Measurements from ENCODE around the gene CNNM2.

The CNNM2 gene

DNA sequence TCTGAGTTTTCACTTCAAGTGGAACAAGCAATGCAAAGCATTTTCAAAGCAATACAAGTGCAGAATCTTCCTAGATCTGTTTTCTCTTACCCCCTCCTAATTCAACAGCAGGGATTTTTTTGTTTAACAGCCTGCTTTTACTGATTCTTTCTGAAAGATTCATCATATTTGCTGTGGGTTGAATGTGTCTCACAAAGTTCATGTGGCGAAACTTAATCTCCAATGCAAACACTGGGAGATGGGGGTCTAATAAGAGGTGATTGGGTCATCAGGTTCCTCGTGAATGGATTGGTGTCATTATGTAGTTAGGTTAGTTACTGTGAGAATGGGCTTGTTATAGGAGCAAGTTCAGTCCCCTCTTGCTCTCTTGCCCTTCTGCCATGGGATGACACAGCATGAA lies 107.6 kb downstream of the CNNM2 start:
- H3K4me1 Mint-ChIP-seq = no peaks in the 10 kb centered on the region
- H3K27ac Mint-ChIP-seq = no peak overlapping the region
- peaks cover 7% of the 10 kb centered on the region for H3K36me3 Mint-ChIP-seq
- H3K27me3 Mint-ChIP-seq = no peaks in the 10 kb centered on the region
- H3K9me3 Mint-ChIP-seq = no peaks in the 10 kb centered on the region
- no peak overlapping the region for H3K4me3 Mint-ChIP-seq

DNA sequence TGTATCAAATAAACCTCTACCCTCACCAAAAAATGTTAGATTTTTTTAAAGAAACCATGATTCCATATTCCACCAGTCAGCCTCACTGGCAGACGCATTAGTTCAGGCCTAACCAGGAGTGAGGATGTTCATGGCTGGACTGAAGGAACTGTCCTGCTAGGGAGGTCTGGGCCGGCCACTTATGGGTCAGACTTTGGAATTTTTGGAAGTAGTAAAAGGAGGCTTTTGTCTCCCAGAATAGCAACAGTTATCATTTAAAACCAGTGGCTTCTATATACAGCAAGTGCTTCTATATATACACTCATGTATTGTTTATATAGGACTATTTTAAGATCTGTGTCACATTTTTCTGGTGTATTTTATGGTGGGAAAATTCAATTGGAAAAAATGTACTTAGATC lies 120.5 kb downstream of the CNNM2 start:
- no peaks in the 10 kb centered on the region for H3K36me3 Mint-ChIP-seq
- H3K4me3 Mint-ChIP-seq = no peak overlapping the region
- H3K27ac Mint-ChIP-seq = no peak overlapping the region
- H3K27me3 Mint-ChIP-seq = no peaks in the 10 kb centered on the region
- no peaks in the 10 kb centered on the region for H3K9me3 Mint-ChIP-seq
- H3K4me1 Mint-ChIP-seq = no peaks in the 10 kb centered on the region

- Mint-ChIP-seq H3K27ac (no peak overlapping the region), H3K4me1 (no peaks in the 10 kb centered on the region), H3K27me3 (no peaks in the 10 kb centered on the region), H3K4me3 (no peak overlapping the region), H3K9me3 (no peaks in the 10 kb centered on the region), H3K36me3 (no peaks in the 10 kb centered on the region)
Measured at GRCh38 chr10:103040418-103040817, 122.3 kb downstream of the CNNM2 start.

GRCh38 chr10:103041391-103041790 lies 123.3 kb downstream of the CNNM2 start:
- Mint-ChIP-seq H3K4me1 (no peaks in the 10 kb centered on the region), H3K36me3 (no peaks in the 10 kb centered on the region), H3K27ac (no peak overlapping the region), H3K4me3 (no peak overlapping the region), H3K9me3 (no peaks in the 10 kb centered on the region), H3K27me3 (no peaks in the 10 kb centered on the region)

GRCh38 chr10:103042129-103042528 lies 124.0 kb downstream of the CNNM2 start:
- Mint-ChIP-seq H3K36me3 (no peaks in the 10 kb centered on the region), H3K27ac (no peak overlapping the region), H3K9me3 (no peaks in the 10 kb centered on the region), H3K4me1 (no peaks in the 10 kb centered on the region), H3K4me3 (no peak overlapping the region), H3K27me3 (no peaks in the 10 kb centered on the region)

DNA sequence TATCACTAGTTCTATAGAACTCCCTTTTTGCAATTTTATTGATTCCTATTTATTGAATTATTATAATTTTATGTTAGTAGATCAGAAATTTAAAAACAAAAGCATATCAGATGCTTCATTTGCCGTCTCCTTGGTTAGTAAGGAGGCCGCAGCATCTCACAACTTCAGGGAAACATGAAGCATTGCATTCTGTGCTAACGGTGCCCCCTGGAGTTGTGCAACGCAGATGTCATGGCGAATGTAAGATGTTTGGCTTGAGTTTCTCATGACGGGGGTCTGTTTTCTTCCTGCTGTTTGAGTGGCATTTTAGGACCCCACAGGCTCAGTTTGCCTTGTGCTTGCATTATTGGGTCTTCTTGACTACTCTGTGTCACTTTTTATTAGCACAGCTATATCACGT lies 124.8 kb downstream of the CNNM2 start:
- no peak overlapping the region for H3K4me3 Mint-ChIP-seq
- H3K4me1 Mint-ChIP-seq = no peaks in the 10 kb centered on the region
- no peaks in the 10 kb centered on the region for H3K9me3 Mint-ChIP-seq
- no peak overlapping the region for H3K27ac Mint-ChIP-seq
- no peaks in the 10 kb centered on the region for H3K27me3 Mint-ChIP-seq
- H3K36me3 Mint-ChIP-seq = no peaks in the 10 kb centered on the region

DNA sequence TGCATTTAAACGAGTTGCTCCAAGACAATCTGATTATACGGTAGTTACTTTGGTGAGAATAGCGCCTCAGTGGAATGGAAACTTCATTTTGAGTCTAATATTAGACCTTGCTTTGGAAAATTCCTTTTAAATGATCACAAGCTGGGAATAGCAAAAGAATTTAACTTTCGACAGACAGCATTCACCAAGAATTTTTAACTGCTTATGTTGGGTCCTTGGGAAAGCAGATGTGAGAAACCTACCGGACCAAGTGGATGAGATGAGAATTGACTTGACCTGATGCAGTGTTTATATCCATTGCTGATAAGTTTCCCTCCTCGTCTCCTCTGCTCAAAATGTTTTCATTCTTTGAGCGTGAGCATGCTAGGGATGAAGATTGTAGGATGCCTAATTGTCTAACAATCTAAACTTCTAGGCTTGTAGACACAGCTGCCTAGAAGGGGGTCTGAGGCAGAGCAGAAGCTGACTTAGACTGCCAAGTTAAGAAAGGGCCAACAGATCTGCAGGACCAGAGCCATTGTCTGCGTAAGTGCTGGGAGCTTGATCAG lies 126.9 kb downstream of the CNNM2 start:
- Mint-ChIP-seq H3K9me3 (no peaks in the 10 kb centered on the region), H3K4me1 (no peaks in the 10 kb centered on the region), H3K4me3 (no peak overlapping the region), H3K36me3 (no peaks in the 10 kb centered on the region), H3K27me3 (no peaks in the 10 kb centered on the region), H3K27ac (no peak overlapping the region)

- Mint-ChIP-seq H3K4me3 (no peak overlapping the region), H3K36me3 (peaks cover 3% of the 10 kb centered on the region), H3K9me3 (no peaks in the 10 kb centered on the region), H3K27ac (no peak overlapping the region), H3K27me3 (no peaks in the 10 kb centered on the region), H3K4me1 (no peaks in the 10 kb centered on the region)
Measured at GRCh38 chr10:103045961-103046360, 127.9 kb downstream of the CNNM2 start.

DNA sequence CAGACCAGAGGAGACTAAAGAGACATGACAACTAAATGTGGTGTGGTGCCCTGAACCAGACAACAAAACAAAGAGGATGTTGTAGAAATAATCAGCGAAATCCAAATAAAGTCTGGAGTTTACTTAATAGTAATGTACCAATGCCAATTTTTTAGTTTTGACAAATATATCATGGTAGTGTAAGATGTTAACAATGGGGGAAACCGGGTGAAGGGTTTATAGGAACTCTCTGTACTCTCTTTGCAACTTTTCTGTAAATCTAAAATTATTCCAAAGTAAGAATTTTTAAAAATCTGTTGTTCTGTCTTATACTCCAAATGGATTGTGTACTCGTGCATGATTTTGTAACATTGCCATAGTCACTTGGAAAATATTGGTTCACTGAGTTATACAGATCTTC lies 129.3 kb downstream of the CNNM2 start:
- H3K27me3 Mint-ChIP-seq = no peaks in the 10 kb centered on the region

DNA sequence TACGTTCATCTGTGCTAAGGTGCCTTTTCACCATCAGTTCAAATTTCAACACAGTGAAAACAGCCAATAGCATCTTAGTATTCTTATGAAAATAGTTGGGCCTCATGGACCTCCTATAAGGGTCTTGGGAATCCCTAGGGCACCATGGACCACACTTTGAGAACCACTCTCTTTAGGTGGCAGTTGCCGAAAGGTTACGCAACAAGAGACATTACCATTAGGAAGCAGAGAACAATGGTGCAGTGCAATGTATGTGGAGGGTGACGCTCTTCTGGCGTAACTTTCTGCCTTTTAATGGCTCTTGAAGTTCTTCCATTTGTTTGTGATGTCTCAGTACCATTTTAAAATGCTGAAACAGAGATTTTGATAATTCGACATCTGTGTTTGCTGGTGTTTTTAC lies 131.1 kb downstream of the CNNM2 start:
- Mint-ChIP-seq H3K27ac (no peak overlapping the region), H3K4me3 (no peak overlapping the region), H3K4me1 (peaks cover 10% of the 10 kb centered on the region), H3K36me3 (peaks cover 3% of the 10 kb centered on the region), H3K9me3 (no peaks in the 10 kb centered on the region), H3K27me3 (no peaks in the 10 kb centered on the region)

More for the DNA sequence above, 129.3 kb downstream of the CNNM2 start:
- Mint-ChIP-seq H3K4me3 (no peak overlapping the region), H3K4me1 (no peaks in the 10 kb centered on the region), H3K36me3 (peaks cover 3% of the 10 kb centered on the region), H3K27ac (no peak overlapping the region), H3K9me3 (no peaks in the 10 kb centered on the region)

- H3K27ac Mint-ChIP-seq = peak overlapping the region; percentile 59
Measured at GRCh38 chr10:103053659-103054581, 135.8 kb downstream of the CNNM2 start.

DNA sequence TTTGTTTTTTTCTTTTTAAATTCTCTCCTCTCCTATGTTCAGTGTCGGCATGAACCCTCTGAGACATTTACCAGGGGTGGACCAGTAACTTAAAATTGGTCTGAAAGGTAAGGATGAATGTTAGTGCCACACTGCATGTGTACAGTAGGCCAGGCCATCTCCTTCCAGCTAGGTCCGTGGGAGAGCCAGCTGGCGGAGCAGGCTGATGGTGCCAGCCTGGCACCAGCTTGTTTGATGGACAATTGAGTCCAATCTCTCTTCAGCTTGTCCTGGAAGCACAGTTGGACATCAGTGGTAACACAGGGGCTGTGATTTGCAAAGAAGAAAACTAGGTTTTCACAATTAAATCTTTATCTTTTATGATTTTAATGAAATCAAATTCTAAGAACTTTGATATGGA lies 136.5 kb downstream of the CNNM2 start:
- Mint-ChIP-seq H3K36me3 (peaks cover 6% of the 10 kb centered on the region), H3K9me3 (no peaks in the 10 kb centered on the region), H3K4me3 (peak overlapping the region; percentile 87), H3K27me3 (no peaks in the 10 kb centered on the region), H3K4me1 (peaks cover 20% of the 10 kb centered on the region), H3K27ac (peak overlapping the region; percentile 59)

More at GRCh38 chr10:103053659-103054581, 135.8 kb downstream of the CNNM2 start:
- H3K27me3 Mint-ChIP-seq = no peaks in the 10 kb centered on the region
- H3K4me1 Mint-ChIP-seq = peaks cover 20% of the 10 kb centered on the region
- H3K36me3 Mint-ChIP-seq = peaks cover 6% of the 10 kb centered on the region
- no peaks in the 10 kb centered on the region for H3K9me3 Mint-ChIP-seq
- peak overlapping the region; percentile 87 for H3K4me3 Mint-ChIP-seq

GRCh38 chr10:103055105-103055504 lies 137.0 kb downstream of the CNNM2 start:
- no peak overlapping the region for H3K27ac Mint-ChIP-seq
- peak overlapping the region; percentile 87 for H3K4me3 Mint-ChIP-seq
- H3K27me3 Mint-ChIP-seq = no peaks in the 10 kb centered on the region
- peaks cover 20% of the 10 kb centered on the region for H3K4me1 Mint-ChIP-seq
- H3K36me3 Mint-ChIP-seq = peaks cover 6% of the 10 kb centered on the region
- H3K9me3 Mint-ChIP-seq = no peaks in the 10 kb centered on the region

- Mint-ChIP-seq H3K4me3 (no peak overlapping the region), H3K4me1 (peaks cover 20% of the 10 kb centered on the region), H3K9me3 (no peaks in the 10 kb centered on the region), H3K27ac (no peak overlapping the region), H3K36me3 (peaks cover 3% of the 10 kb centered on the region), H3K27me3 (no peaks in the 10 kb centered on the region)
Measured at GRCh38 chr10:103058034-103058433, 139.9 kb downstream of the CNNM2 start.

GRCh38 chr10:103060575-103060974 lies 142.5 kb downstream of the CNNM2 start:
- Mint-ChIP-seq H3K36me3 (peaks cover 3% of the 10 kb centered on the region), H3K4me1 (no peaks in the 10 kb centered on the region), H3K27ac (no peak overlapping the region), H3K4me3 (no peak overlapping the region), H3K27me3 (no peaks in the 10 kb centered on the region), H3K9me3 (no peaks in the 10 kb centered on the region)

DNA sequence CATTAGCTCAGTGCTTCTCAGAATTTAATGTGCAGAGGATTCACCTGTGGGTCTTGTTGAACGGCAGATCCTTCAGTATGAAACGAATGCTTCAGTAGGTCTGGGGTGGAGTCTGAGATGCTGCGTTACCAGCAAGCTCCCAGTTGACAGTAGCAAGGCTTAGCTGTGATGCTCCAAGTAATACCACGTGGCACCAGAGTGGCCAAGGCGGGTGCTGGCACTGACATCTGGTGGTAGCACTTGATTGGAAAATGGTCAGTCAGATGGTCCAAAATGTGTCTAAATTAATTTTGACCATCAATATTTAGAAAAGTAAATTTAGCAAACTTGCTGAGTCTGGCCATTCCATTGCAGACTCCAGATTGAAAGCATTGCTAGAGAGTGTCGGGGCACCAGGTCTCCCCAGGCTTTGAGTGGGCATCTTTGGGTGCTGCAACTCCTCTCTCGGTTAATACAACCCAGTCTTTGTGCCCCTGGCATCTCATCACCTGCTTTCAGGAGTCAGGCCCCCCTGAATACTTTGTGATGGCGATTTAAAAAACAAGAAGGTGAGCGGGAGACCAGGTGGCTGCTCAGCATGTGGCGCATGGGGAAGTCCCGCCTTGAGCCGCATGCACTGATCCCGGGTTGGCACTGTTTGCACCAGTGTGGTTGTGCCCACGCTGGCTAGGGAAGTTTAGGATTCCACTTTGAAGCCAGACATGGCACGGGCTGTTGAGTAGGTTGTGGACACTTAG lies 144.9 kb downstream of the CNNM2 start:
- H3K36me3 Mint-ChIP-seq = peaks cover 2% of the 10 kb centered on the region

More for the DNA sequence above, 144.9 kb downstream of the CNNM2 start:
- Mint-ChIP-seq H3K4me1 (no peaks in the 10 kb centered on the region), H3K27me3 (no peaks in the 10 kb centered on the region), H3K27ac (no peak overlapping the region), H3K9me3 (no peaks in the 10 kb centered on the region), H3K4me3 (no peak overlapping the region)

All from activated naive CD4-positive, alpha-beta T cell treated with anti-CD3 and anti-CD28 coated beads, Interleukin-2, amount 50 U/mL, for 24 hours (primary cell).